ENCODE data around the gene NLE1.
"Not testable (repeated sequence)": the region's sequence is repeated elsewhere in the genome, so short reads cannot be mapped to it uniquely, and the experiment has no call there.

NLE1 gene

DNA sequence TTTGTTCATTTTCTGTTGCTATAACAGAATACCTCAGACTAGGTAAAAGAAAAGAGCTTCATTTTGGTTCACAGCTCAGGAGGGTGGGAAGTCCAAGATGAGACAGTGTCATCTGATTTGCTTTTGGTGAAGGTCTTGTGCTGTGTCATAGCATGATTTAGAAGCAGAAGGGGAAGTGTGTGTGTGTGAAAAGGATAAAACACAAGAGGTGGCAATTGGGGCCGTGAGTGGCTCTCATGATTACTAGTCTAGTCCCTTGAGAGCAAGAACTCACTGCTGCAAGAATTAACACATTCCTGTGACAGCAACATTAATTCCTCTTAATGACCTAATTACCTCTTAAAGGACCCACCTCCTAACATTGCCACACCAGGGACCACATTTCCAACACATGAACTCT lies 43.7 kb upstream of the NLE1 start:
- no peak for DNase-seq (ENCODE audit: extremely low spot score)
- ChIA-PET CTCF (no interaction called here), POLR2A (no interaction called here)
- TF ChIP-seq ZNF384 (IDR thresholded peaks at IDR 0.05) = no peak
- no peak for TF ChIP-seq FOXA1 (IDR thresholded peaks at IDR 0.05)

DNA sequence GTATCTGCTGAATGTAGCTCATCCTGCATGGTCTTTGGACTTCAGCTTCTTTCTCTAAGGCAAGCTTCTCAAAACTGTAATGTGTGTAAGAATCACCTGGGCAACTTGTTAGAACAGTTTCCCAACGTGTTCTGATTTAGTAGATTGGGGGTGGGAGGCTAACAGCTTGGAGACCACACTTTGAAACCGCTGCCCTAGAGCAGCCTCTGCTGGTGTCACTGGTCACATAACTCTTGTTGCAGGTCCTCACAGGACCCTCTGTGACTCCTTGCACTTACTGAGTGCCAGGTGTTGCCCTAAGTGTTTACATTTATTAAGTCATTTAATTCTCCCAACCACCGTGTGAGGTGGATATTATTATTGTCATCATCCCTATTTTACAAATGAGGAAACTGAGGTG lies 42.2 kb upstream of the NLE1 start:
- no peak for TF ChIP-seq TARDBP (IDR thresholded peaks at IDR 0.05)
- no peak for TF ChIP-seq HDGF (IDR thresholded peaks at IDR 0.05; ENCODE audit: borderline replicate concordance)
- no peak for TF ChIP-seq ZNF384 (IDR thresholded peaks at IDR 0.05)
- TF ChIP-seq FOXA1 (IDR thresholded peaks at IDR 0.05) = no peak
- no peak for TF ChIP-seq L3MBTL2 (conservative IDR thresholded peaks at IDR 0.05)
- TF ChIP-seq ELF4 (IDR thresholded peaks at IDR 0.05) = no peak
- TF ChIP-seq FOXM1 (IDR thresholded peaks at IDR 0.05; ENCODE audit: borderline replicate concordance) = no peak
- TF ChIP-seq FOXK2 (IDR thresholded peaks at IDR 0.05) = no peak
- TF ChIP-seq, protein P1, sequence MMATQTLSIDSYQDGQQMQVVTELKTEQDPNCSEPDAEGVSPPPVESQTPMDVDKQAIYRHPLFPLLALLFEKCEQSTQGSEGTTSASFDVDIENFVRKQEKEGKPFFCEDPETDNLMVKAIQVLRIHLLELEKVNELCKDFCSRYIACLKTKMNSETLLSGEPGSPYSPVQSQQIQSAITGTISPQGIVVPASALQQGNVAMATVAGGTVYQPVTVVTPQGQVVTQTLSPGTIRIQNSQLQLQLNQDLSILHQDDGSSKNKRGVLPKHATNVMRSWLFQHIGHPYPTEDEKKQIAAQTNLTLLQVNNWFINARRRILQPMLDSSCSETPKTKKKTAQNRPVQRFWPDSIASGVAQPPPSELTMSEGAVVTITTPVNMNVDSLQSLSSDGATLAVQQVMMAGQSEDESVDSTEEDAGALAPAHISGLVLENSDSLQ (IDR thresholded peaks at IDR 0.05) = no peak
- TF ChIP-seq SP1 (IDR thresholded peaks at IDR 0.05) = no peak
- TF ChIP-seq BHLHE40 (IDR thresholded peaks at IDR 0.05; ENCODE audit: borderline replicate concordance) = no peak
- TF ChIP-seq LEF1 (IDR thresholded peaks at IDR 0.05; ENCODE audit: borderline replicate concordance) = no peak
- no peak for TF ChIP-seq ARNT (IDR thresholded peaks at IDR 0.05)
- ChIA-PET POLR2A (interaction anchor here (0.5 kb wide), 1 partner anchor 915 kb away, joined by 3 read pairs; no protein-coding TSS in a partner anchor), CTCF (no interaction called here)
- DNase-seq (ENCODE audit: extremely low spot score) = no peak

DNA sequence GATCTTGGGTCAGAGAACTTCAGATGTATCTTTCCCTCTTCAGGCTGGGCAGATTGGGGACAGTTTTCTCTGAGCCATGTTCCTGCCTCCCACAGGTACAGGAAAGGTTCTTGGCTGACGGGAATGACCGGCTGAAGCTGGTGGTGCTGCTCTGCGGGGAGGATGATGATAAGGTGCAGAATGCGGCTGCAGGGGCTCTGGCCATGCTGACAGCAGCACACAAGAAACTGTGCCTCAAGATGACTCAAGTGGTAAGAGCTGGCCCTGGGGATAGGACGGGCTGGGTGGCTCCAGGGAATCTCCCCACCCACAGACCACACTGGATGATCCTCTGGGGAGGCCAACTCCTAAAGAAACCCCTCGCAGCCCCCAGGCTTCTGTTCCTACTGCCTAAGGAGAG lies 41.2 kb upstream of the NLE1 start:
- POLR2A ChIA-PET = no interaction called here
- no peak for TF ChIP-seq BHLHE40 (IDR thresholded peaks at IDR 0.05; ENCODE audit: borderline replicate concordance)
- TF ChIP-seq SP1 (IDR thresholded peaks at IDR 0.05) = no peak
- TF ChIP-seq NFRKB (IDR thresholded peaks at IDR 0.05) = no peak
- no peak for TF ChIP-seq LEF1 (IDR thresholded peaks at IDR 0.05; ENCODE audit: borderline replicate concordance)
- TF ChIP-seq FOXM1 (IDR thresholded peaks at IDR 0.05; ENCODE audit: borderline replicate concordance) = no peak
- TF ChIP-seq ELF4 (IDR thresholded peaks at IDR 0.05) = no peak
- TF ChIP-seq ZNF384 (IDR thresholded peaks at IDR 0.05) = no peak
- TF ChIP-seq ARNT (IDR thresholded peaks at IDR 0.05) = no peak
- TF ChIP-seq SUZ12 (IDR thresholded peaks at IDR 0.05) = no peak
- TF ChIP-seq HDGF (IDR thresholded peaks at IDR 0.05; ENCODE audit: borderline replicate concordance) = no peak
- TF ChIP-seq FOXA1 (IDR thresholded peaks at IDR 0.05) = no peak
- no peak for TF ChIP-seq CTBP1 (IDR thresholded peaks at IDR 0.05; ENCODE audit: borderline replicate concordance)
- TF ChIP-seq L3MBTL2 (conservative IDR thresholded peaks at IDR 0.05) = no peak
- no peak for TF ChIP-seq TARDBP (IDR thresholded peaks at IDR 0.05)
- no peak for DNase-seq (ENCODE audit: extremely low spot score)
- CTCF ChIA-PET = interaction anchor here (0.6 kb wide), 1 partner anchor 821 kb away, joined by 3 read pairs; no protein-coding TSS in a partner anchor

DNA sequence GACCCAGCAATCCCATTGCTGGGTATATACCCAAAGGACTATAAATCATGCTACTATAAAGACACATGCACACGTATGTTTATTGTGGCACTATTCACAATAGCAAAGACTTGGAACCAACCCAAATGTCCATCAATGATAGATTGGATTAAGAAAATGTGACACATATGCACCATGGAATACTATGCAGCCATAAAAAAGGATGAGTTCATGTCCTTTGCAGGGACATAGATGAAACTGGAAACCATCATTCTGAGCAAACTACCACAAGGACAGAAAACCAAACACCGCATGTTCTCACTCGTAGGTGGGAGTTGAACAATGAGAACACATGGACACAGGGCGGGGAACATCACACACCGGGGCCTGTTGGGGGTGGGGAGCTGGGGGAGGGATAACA lies 37.3 kb upstream of the NLE1 start:
- CTCF ChIA-PET; POLR2A ChIA-PET; DNase-seq (ENCODE audit: extremely low spot score): not testable (repeated sequence)

DNA sequence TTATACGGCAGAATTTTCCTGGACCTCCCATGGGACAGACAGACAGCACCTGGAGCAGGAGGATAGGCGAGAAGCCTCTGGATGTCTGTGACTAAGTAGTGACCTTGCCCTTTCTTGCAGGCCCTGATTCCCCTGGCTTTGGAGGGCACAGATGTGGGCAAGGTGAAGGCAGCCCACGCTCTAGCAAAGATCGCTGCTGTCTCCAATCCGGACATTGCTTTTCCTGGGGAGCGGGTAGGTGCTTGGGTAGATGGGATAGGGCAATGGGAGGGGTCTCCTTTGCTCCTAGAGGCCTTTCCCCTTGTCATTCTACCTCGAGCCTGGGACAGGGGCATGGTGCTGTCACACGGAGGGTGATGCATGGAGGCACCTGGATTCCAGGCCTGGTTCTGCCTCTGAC lies 34.8 kb upstream of the NLE1 start:
- POLR2A ChIA-PET = no interaction called here
- no peak for TF ChIP-seq LEF1 (IDR thresholded peaks at IDR 0.05; ENCODE audit: borderline replicate concordance)
- no peak for DNase-seq (ENCODE audit: extremely low spot score)
- CTCF ChIA-PET = no interaction called here

DNA sequence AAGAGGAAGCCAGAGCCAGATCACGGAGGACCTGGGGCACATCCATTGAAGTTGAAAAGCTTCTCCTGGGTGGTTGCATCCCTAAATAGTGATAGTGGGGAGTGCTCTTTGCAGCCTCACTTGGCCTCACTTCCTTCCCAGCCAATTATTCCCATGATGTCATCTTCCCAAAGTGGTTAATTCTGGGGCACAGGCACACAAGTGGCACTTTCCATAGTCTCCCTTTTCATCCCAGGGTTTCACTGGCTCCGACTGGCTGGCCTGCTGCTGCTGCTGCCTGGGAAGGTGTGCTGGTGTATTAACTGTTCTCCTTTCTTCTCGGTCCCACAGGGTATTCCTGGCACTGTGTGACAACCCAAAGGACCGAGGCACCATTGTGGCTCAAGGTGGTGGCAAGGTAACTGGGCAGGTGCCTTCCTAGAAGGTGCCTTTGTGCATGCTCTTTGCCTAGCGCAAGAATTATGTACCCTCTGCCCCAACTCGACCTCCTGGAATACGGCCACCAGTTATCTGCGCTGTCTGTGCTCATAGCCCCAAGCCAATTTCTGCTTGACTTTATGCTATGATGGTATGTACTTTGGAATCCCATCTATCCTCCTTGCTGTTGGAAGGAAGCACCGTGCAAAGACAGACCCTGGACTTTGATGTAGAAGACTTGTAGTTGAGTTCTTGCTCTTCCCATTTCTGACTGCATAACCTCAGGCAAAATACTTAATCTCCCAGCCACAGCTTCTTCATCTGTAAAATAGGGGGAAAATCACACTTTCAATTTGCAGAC lies 33.7 kb upstream of the NLE1 start:
- DNase-seq (ENCODE audit: extremely low spot score) = no peak
- CTCF ChIA-PET = interaction anchor here (0.7 kb wide), 1 partner anchor 438 kb away, joined by 3 read pairs; no protein-coding TSS in a partner anchor
- POLR2A ChIA-PET = no interaction called here
- TF ChIP-seq ELF4 (IDR thresholded peaks at IDR 0.05) (no peak), ARNT (IDR thresholded peaks at IDR 0.05) (no peak), CTBP1 (IDR thresholded peaks at IDR 0.05; ENCODE audit: borderline replicate concordance) (no peak), FOXM1 (IDR thresholded peaks at IDR 0.05; ENCODE audit: borderline replicate concordance) (no peak), LEF1 (IDR thresholded peaks at IDR 0.05; ENCODE audit: borderline replicate concordance) (no peak), SP1 (IDR thresholded peaks at IDR 0.05) (no peak), ZNF384 (IDR thresholded peaks at IDR 0.05) (no peak), FOXA1 (IDR thresholded peaks at IDR 0.05) (no peak), L3MBTL2 (conservative IDR thresholded peaks at IDR 0.05) (no peak), HDGF (IDR thresholded peaks at IDR 0.05; ENCODE audit: borderline replicate concordance) (no peak), FOXK2 (IDR thresholded peaks at IDR 0.05) (no peak), TARDBP (IDR thresholded peaks at IDR 0.05) (no peak), BHLHE40 (IDR thresholded peaks at IDR 0.05; ENCODE audit: borderline replicate concordance) (no peak), SUZ12 (IDR thresholded peaks at IDR 0.05) (no peak), NFRKB (IDR thresholded peaks at IDR 0.05) (no peak)
- TF ChIP-seq, protein P1 (IDR thresholded peaks at IDR 0.05) = no peak

DNA sequence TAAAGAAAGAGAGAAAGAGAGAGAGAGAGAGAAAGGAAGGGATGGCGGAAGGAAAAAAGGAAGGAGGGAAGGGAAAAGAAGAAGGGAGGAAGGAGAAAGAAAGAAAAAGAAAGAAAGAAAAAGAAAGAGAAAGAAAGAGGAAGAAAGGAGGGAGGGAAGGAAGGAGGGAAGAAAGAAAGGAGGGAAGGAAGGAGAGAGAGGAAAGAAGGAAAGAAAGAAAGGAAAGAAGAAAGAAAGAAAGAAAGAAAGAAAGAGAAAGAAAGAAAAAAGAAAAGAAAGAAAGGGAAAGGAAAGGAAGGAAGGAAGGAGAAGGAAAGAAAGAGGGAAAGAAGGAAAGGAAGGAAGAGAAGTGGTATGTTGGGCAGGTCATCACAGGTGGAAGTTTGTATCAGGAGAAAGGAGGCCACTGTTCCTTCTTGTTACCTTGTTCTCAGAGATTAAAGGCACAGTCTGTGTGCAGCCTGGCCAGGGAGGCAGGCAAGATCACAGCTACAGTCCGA lies 32.8 kb upstream of the NLE1 start:
- ChIA-PET CTCF (interaction anchor here (0.7 kb wide), 1 partner anchor 439 kb away, joined by 3 read pairs; no protein-coding TSS in a partner anchor), POLR2A (no interaction called here)
- TF ChIP-seq TARDBP (IDR thresholded peaks at IDR 0.05) (no peak), FOXM1 (IDR thresholded peaks at IDR 0.05; ENCODE audit: borderline replicate concordance) (no peak), LEF1 (IDR thresholded peaks at IDR 0.05; ENCODE audit: borderline replicate concordance) (no peak), CTBP1 (IDR thresholded peaks at IDR 0.05; ENCODE audit: borderline replicate concordance) (no peak), L3MBTL2 (conservative IDR thresholded peaks at IDR 0.05) (no peak), FOXK2 (IDR thresholded peaks at IDR 0.05) (no peak), ELF4 (IDR thresholded peaks at IDR 0.05) (no peak), SP1 (IDR thresholded peaks at IDR 0.05) (no peak), SUZ12 (IDR thresholded peaks at IDR 0.05) (no peak), FOXA1 (IDR thresholded peaks at IDR 0.05) (no peak), ARNT (IDR thresholded peaks at IDR 0.05) (no peak), HDGF (IDR thresholded peaks at IDR 0.05; ENCODE audit: borderline replicate concordance) (no peak), ZNF384 (IDR thresholded peaks at IDR 0.05) (no peak), NFRKB (IDR thresholded peaks at IDR 0.05) (no peak), BHLHE40 (IDR thresholded peaks at IDR 0.05; ENCODE audit: borderline replicate concordance) (no peak)
- TF ChIP-seq, protein P1 (IDR thresholded peaks at IDR 0.05) = no peak
- DNase-seq (ENCODE audit: extremely low spot score) = no peak

DNA sequence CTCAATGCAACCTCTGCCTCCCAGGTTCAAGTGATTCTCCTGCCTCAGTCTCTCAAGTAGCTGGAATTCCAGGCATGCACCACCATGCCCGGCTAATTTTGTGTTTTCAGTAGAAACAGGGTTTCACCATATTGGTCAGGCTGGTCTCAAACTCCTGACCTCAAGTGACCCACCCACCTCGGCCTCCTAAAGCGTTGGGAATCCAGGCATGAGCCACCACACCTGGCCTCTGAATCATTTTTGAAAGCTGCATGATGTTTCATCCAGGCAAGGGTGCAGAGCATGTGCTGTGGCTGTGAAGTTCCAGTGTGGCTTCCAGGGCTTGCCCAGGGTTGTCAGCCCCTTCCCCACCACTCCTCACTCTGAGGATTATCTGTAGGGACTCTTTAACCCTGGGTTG lies 30.2 kb upstream of the NLE1 start:
- DNase-seq (ENCODE audit: extremely low spot score); CTCF ChIA-PET; POLR2A ChIA-PET: not testable (repeated sequence)

Data from HEK293T (cell line).